Embryonic facial prominence (tissue), 1 donor: ENCODE results near the gene PLA2G6.
A peak's percentile ranks its signal among the peaks of the same experiment; 100 is the strongest.
"Not testable (repeated sequence)": the region's sequence is repeated elsewhere in the genome, so short reads cannot be mapped to it uniquely, and the experiment has no call there.

Experiments used
- DNase-seq: peaks from one replicate; pipeline ENCODE4 v3.0.0-alpha.2; 2016; ENCODE audit errors: extremely low spot score

Gene PLA2G6

GRCh38 chr22:38132794-38133193 is 48.8 kb downstream of the PLA2G6 start:
- no peak for DNase-seq

- no peak for DNase-seq
Measured at GRCh38 chr22:38132136-38132535, 49.5 kb downstream of the PLA2G6 start.

- DNase-seq, result no peak
Measured at GRCh38 chr22:38131399-38131798, 50.2 kb downstream of the PLA2G6 start.

GRCh38 chr22:38129856-38130255 is 51.8 kb downstream of the PLA2G6 start:
- DNase-seq, result no peak

- no peak for DNase-seq
Measured at GRCh38 chr22:38129021-38129420, 52.6 kb downstream of the PLA2G6 start.

GRCh38 chr22:38127869-38128268 is 53.8 kb downstream of the PLA2G6 start:
- DNase-seq, result no peak

GRCh38 chr22:38126928-38127668 is 54.5 kb downstream of the PLA2G6 start:
- DNase-seq, result no peak

- no peak for DNase-seq
Measured at GRCh38 chr22:38125751-38126201, 55.9 kb downstream of the PLA2G6 start.

GRCh38 chr22:38125038-38125610 is 56.5 kb downstream of the PLA2G6 start:
- DNase-seq, result no peak

- DNase-seq, result no peak
Measured at GRCh38 chr22:38124236-38124974, 57.2 kb downstream of the PLA2G6 start.

- no peak for DNase-seq
Measured at GRCh38 chr22:38122616-38123015, 59.0 kb downstream of the PLA2G6 start.

GRCh38 chr22:38120359-38121110 is 61.1 kb downstream of the PLA2G6 start:
- DNase-seq, result no peak

- DNase-seq, result not testable (repeated sequence)
Measured at GRCh38 chr22:38118747-38119146, 62.9 kb downstream of the PLA2G6 start.

- no peak for DNase-seq
Measured at GRCh38 chr22:38118182-38118581, 63.4 kb downstream of the PLA2G6 start.

- DNase-seq, result not testable (repeated sequence)
Measured at GRCh38 chr22:38117556-38117955, 64.1 kb downstream of the PLA2G6 start.

GRCh38 chr22:38115423-38116205 is 66.0 kb downstream of the PLA2G6 start:
- no peak for DNase-seq

- peak; percentile 35 for DNase-seq
Measured at GRCh38 chr22:38114484-38115398, 66.9 kb downstream of the PLA2G6 start.

GRCh38 chr22:38112381-38112780 is 69.2 kb downstream of the PLA2G6 start:
- DNase-seq, result no peak

- DNase-seq, result no peak
Measured at GRCh38 chr22:38111925-38112355, 69.7 kb downstream of the PLA2G6 start.
